Muscle layer of colon (tissue), 2 donors: Measurements from ENCODE around the gene GAB3.

Experiments used
- H3K27ac ChIP-seq: one replicate; pipeline ENCODE4 v1.7.0; 2013; ENCODE audit warnings: low read depth, mild to moderate bottlenecking, low read length, moderate library complexity
- H3K27me3 ChIP-seq, 2 donors: one replicate each; pipeline ENCODE4 v1.7.0; 2013; ENCODE audit warnings: low read length in 2 of 2, mild to moderate bottlenecking in 2 of 2; ENCODE audit not compliant: insufficient read depth in 2 of 2, control insufficient read depth in 1 of 2
- H3K36me3 ChIP-seq: one replicate; pipeline ENCODE4 v1.7.0; 2013; ENCODE audit warnings: mild to moderate bottlenecking, low read length; ENCODE audit not compliant: insufficient read depth
- H3K4me1 ChIP-seq: one replicate; pipeline ENCODE4 v1.7.0; 2013; ENCODE audit warnings: mild to moderate bottlenecking, low read length; ENCODE audit not compliant: insufficient read depth
- H3K4me3 ChIP-seq, 2 donors: one replicate each; pipeline ENCODE4 v1.7.0; 2013; ENCODE audit warnings: low read length in 2 of 2, low read depth in 1 of 2, mild to moderate bottlenecking in 1 of 2, moderate library complexity in 1 of 2
- H3K9ac ChIP-seq: one replicate; pipeline ENCODE4 v1.7.0; 2013; ENCODE audit warnings: low read length
- H3K9me3 ChIP-seq: one replicate; pipeline ENCODE4 v1.7.0; 2013; ENCODE audit warnings: mild to moderate bottlenecking, low read length
- donor health status: abdominal sarcoma.
- donor health status: Adenocarcinoma of cecum.

GAB3 gene

DNA sequence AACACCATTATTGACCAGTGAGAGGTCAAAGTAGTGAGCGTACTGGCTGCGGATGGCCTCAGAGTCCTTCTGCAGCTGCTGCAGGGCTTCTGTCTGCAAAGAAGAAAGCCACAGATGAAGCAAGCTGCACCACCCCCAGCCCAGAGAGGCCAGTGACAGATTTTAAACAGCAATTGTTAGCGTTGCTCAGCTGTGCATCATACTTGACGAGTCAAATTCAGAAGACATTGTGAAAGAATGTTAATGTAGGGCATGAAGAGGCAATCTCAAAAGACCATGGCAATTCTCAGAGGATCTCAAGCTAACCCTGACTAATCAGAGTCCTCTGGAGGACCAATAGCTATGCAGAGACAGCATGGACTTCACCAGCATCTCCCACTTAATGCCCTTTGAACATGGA is 28.4 kb upstream of the GAB3 start:
- peaks cover 21% of the 10 kb centered on the region for H3K36me3 ChIP-seq
- H3K4me1 ChIP-seq = no peaks in the 10 kb centered on the region
- no peak overlapping the region for H3K27ac ChIP-seq
- no peaks in the 10 kb centered on the region for H3K9me3 ChIP-seq
- H3K27me3 ChIP-seq = no peaks in the 10 kb centered on the region
- H3K4me3 ChIP-seq = no peak overlapping the region
- no peak overlapping the region for H3K9ac ChIP-seq

- Histone ChIP-seq H3K27ac (no peak overlapping the region), H3K9me3 (no peaks in the 10 kb centered on the region), H3K27me3 (no peaks in the 10 kb centered on the region), H3K4me1 (no peaks in the 10 kb centered on the region), H3K9ac (no peak overlapping the region), H3K4me3 (no peak overlapping the region), H3K36me3 (peaks cover 31% of the 10 kb centered on the region)
Measured at GRCh38 chrX:154776753-154777152, 25.9 kb upstream of the GAB3 start.

DNA sequence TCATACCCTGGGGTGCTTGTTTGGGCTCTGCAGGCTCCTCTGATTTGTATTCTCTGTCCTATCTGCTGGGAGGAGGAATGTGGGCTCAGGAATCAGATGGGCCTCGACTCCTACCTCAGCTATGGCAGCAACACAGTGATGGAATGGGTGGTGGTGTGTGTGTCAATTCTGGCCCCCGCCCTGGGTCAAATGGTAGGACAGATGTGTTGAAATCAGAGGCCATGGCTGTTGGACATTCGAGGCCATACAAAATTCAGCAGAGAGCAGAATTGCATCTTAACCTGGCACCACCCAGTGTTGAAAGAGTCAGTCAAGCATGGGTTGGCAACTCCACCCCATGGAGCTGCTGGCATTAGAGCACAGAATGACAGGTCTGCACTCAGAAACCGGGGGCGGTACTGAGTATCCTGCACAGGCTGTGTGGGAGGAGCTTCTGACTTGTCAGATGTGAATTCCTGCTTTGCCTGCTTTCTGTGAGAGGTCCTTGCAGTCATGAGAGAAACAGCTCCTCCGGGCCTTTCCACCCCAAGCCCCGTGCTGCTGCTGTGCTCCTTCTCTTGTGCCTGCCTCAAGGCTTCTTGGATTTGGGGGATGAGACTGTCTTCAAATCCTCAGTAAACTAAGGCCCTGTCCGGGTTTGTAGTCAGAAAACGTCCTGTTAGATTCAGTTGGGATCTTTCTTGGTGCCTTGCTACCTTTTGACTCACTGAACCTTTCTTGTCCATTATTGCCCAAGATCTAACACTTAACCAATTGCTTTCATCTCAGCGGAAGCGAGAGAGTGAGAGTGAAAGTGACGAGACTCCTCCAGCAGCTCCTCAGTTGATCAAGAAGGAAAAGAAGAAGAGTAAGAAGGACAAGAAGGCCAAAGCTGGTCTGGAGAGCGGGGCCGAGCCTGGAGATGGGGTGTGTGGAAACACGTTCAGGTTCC is 24.8 kb upstream of the GAB3 start:
- Histone ChIP-seq H3K36me3 (peaks cover 34% of the 10 kb centered on the region), H3K27ac (no peak overlapping the region), H3K9me3 (no peaks in the 10 kb centered on the region), H3K4me1 (no peaks in the 10 kb centered on the region), H3K27me3 (no peaks in the 10 kb centered on the region), H3K9ac (no peak overlapping the region), H3K4me3 (no peak overlapping the region)

- Histone ChIP-seq H3K27ac (no peak overlapping the region), H3K36me3 (peaks cover 34% of the 10 kb centered on the region), H3K4me1 (no peaks in the 10 kb centered on the region), H3K9me3 (no peaks in the 10 kb centered on the region), H3K9ac (no peak overlapping the region), H3K4me3 (no peak overlapping the region), H3K27me3 (no peaks in the 10 kb centered on the region)
Measured at GRCh38 chrX:154774622-154775021, 23.7 kb upstream of the GAB3 start.

GRCh38 chrX:154762537-154763296 is 11.8 kb upstream of the GAB3 start, which contains the start of gene DKC1:
Gene DKC1, plus strand, starts transcription at chrX:154762864. Its CDS starts 102 bp downstream, at chrX:154762966.
- H3K9me3 ChIP-seq = no peaks in the 10 kb centered on the region
- no peak within 1 kb of the TSS for H3K9ac ChIP-seq
- H3K4me1 ChIP-seq = peaks cover 7% of the 10 kb centered on the region
- peak within 1 kb of the TSS; percentile 52 to 60 for H3K4me3 ChIP-seq
- H3K27ac ChIP-seq = no peak within 1 kb of the TSS
- peaks cover 24% of the 10 kb centered on the region for H3K36me3 ChIP-seq
- H3K27me3 ChIP-seq = no peaks in the 10 kb centered on the region

- no peak overlapping the region for H3K9ac ChIP-seq
- no peaks in the 10 kb centered on the region for H3K9me3 ChIP-seq
- no peaks in the 10 kb centered on the region for H3K27me3 ChIP-seq
- H3K27ac ChIP-seq = no peak overlapping the region
- H3K4me1 ChIP-seq = peaks cover 7% of the 10 kb centered on the region
- peak overlapping the region in 1 of 2 donors; percentile 60 for H3K4me3 ChIP-seq
- peaks cover 19% of the 10 kb centered on the region for H3K36me3 ChIP-seq
Measured at GRCh38 chrX:154761977-154762536, 11.2 kb upstream of the GAB3 start.

- Histone ChIP-seq H3K27me3 (no peaks in the 10 kb centered on the region), H3K4me1 (peaks cover 7% of the 10 kb centered on the region), H3K27ac (no peak overlapping the region), H3K36me3 (no peaks in the 10 kb centered on the region), H3K4me3 (no peak overlapping the region), H3K9me3 (no peaks in the 10 kb centered on the region), H3K9ac (no peak overlapping the region)
Measured at GRCh38 chrX:154758696-154759095, 7.8 kb upstream of the GAB3 start.

GRCh38 chrX:154751669-154752271 is 893 bp upstream of the GAB3 start:
- no peaks in the 10 kb centered on the region for H3K27me3 ChIP-seq
- no peaks in the 10 kb centered on the region for H3K4me1 ChIP-seq
- no peaks in the 10 kb centered on the region for H3K9me3 ChIP-seq
- no peak overlapping the region for H3K4me3 ChIP-seq
- no peak overlapping the region for H3K9ac ChIP-seq
- no peak overlapping the region for H3K27ac ChIP-seq
- H3K36me3 ChIP-seq = no peaks in the 10 kb centered on the region

DNA sequence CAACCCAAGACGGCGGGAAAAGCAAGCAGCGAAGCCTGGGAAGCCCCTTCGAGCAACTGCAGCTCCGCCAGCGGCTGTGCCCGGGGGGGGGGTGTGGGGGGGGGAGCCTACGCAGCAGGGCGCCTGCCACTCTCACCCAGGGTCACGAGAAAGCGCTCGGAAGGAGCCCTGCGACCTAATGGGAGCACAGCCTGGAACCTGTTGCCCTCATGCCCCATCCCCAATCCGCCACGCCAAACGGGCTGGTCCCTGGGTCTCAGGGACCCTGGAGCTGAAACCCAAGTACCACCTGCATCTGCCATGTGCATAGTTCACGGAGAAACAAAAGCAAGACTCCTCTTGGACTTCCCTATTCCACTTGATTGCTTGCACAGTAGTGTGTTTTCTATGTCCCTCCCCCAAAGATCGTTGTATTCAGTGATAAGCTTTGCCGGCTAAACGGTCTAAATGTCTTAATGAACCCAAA is 359 bp upstream of the GAB3 start:
- Histone ChIP-seq H3K4me1 (no peaks in the 10 kb centered on the region), H3K9ac (no peak overlapping the region), H3K4me3 (no peak overlapping the region), H3K9me3 (no peaks in the 10 kb centered on the region), H3K36me3 (no peaks in the 10 kb centered on the region), H3K27ac (no peak overlapping the region), H3K27me3 (no peaks in the 10 kb centered on the region)

- no peaks in the 10 kb centered on the region for H3K4me1 ChIP-seq
- peak overlapping the region in 1 of 2 donors; percentile 34 for H3K4me3 ChIP-seq
- no peaks in the 10 kb centered on the region for H3K36me3 ChIP-seq
- no peaks in the 10 kb centered on the region for H3K27me3 ChIP-seq
- H3K27ac ChIP-seq = no peak overlapping the region
- H3K9ac ChIP-seq = no peak overlapping the region
- H3K9me3 ChIP-seq = no peaks in the 10 kb centered on the region
Measured at GRCh38 chrX:154749856-154750255, 1.0 kb downstream of the GAB3 start.
